Omental fat pad (tissue), 4 donors: ENCODE measurements around the gene SRPRA. TPM values are rescaled to one million over a fixed set of nuclear protein-coding genes. Genes with fewer than 3 reads are reported as not detected.

Source experiments
- ATAC-seq: fragments of 150-250 bp; one replicate; pipeline ENCODE4 v1.9.1; 2016; ENCODE audit warnings: mild to moderate bottlenecking, moderate library complexity; ENCODE audit not compliant: low FRiP score
- DNase-seq: peaks from one replicate; pipeline ENCODE4 v3.0.0-alpha.2; 2019; ENCODE audit warnings: low spot score
- total RNA-seq, 4 donors: library from RNA; depleted of rRNA; stranded (reverse); fragments of >200 nt; gene quantifications; one replicate each; pipeline ENCODE4 v1.1.0, GENCODE V29; 2016
- TF ChIP-seq, protein P1 (sequence below), 3 donors: fragments of 450-650 bp; IDR thresholded peaks; one replicate each; pipeline ENCODE4 v1.5.1; 2016 to 2017; ENCODE audit warnings: antibody characterized with exemption in 3 of 3, mild to moderate bottlenecking in 3 of 3, moderate library complexity in 2 of 3

The SRPRA gene
- total RNA-seq, 4 donors from 2014 or later, result 83.5 to 109 (median 91.8) TPM

GRCh38 chr11:126284829-126285228 lies 16.1 kb upstream of the SRPRA start:
- TF ChIP-seq, protein P1, sequence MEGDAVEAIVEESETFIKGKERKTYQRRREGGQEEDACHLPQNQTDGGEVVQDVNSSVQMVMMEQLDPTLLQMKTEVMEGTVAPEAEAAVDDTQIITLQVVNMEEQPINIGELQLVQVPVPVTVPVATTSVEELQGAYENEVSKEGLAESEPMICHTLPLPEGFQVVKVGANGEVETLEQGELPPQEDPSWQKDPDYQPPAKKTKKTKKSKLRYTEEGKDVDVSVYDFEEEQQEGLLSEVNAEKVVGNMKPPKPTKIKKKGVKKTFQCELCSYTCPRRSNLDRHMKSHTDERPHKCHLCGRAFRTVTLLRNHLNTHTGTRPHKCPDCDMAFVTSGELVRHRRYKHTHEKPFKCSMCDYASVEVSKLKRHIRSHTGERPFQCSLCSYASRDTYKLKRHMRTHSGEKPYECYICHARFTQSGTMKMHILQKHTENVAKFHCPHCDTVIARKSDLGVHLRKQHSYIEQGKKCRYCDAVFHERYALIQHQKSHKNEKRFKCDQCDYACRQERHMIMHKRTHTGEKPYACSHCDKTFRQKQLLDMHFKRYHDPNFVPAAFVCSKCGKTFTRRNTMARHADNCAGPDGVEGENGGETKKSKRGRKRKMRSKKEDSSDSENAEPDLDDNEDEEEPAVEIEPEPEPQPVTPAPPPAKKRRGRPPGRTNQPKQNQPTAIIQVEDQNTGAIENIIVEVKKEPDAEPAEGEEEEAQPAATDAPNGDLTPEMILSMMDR (IDR thresholded peaks at IDR 0.05), result no peak
- no peak for ATAC-seq
- DNase-seq, result peak; percentile 88

GRCh38 chr11:126282736-126283591 lies 14.3 kb upstream of the SRPRA start, which contains the start of gene TIRAP:
TIRAP (plus strand) TSS chr11:126283093; CDS start chr11:126290895, 7,802 bp downstream.
- peak; percentile 23 for DNase-seq
- peak; percentile 91 for ATAC-seq
- TF ChIP-seq, protein P1 (IDR thresholded peaks at IDR 0.05), result no peak

DNA sequence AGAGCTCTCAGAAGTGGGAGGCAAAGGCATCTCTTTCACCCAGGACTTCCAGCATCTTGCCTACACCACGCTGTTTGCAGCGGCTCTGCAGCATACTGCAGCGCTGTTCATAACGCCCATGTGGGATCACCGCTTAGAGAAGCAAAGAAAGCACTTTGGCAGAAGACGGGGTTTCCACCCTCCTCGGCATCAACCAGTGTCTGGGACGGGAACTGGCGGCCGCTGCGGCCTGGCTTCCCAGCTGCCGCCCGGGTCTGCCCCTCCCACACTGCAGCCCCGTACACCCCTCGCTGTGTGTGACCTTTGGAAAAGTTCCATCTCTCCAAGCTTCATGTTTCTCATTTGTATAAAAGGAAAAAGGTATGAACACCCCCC lies 13.7 kb upstream of the SRPRA start:
- peak; percentile 24 for DNase-seq
- TF ChIP-seq, protein P1 (IDR thresholded peaks at IDR 0.05), result no peak
- ATAC-seq, result peak; percentile 62

GRCh38 chr11:126281666-126282175 lies 13.0 kb upstream of the SRPRA start:
- TF ChIP-seq, protein P1 (IDR thresholded peaks at IDR 0.05), result no peak
- no peak for ATAC-seq
- no peak for DNase-seq

GRCh38 chr11:126281245-126281644 lies 12.6 kb upstream of the SRPRA start:
- TF ChIP-seq, protein P1 (IDR thresholded peaks at IDR 0.05), result no peak
- DNase-seq (no peak), ATAC-seq (no peak)

GRCh38 chr11:126280595-126280994 lies 11.9 kb upstream of the SRPRA start:
- no peak for DNase-seq
- no peak for ATAC-seq
- TF ChIP-seq, protein P1 (IDR thresholded peaks at IDR 0.05), result no peak

- DNase-seq, result no peak
- ATAC-seq, result no peak
- TF ChIP-seq, protein P1 (IDR thresholded peaks at IDR 0.05), result no peak
These were observed 10.5 kb upstream of the SRPRA start for GRCh38 chr11:126279191-126279590.
